ENCODE results near the gene SLC1A2.

The SLC1A2 gene

GRCh38 chr11:35376118-35376510, 43.2 kb downstream of the SLC1A2 start:
- no peak for DNase-seq (ENCODE audit: low read depth)

GRCh38 chr11:35375332-35376117, 43.8 kb downstream of the SLC1A2 start:
- DNase-seq (ENCODE audit: low read depth) = no peak

GRCh38 chr11:35373284-35373933, 45.9 kb downstream of the SLC1A2 start:
- DNase-seq (ENCODE audit: low read depth) = no peak

- no peak for DNase-seq (ENCODE audit: low read depth)
These were observed 46.6 kb downstream of the SLC1A2 start for GRCh38 chr11:35372565-35373283.

GRCh38 chr11:35367491-35367890, 51.9 kb downstream of the SLC1A2 start:
- DNase-seq (ENCODE audit: low read depth) = no peak

GRCh38 chr11:35366798-35367197, 52.6 kb downstream of the SLC1A2 start:
- no peak for DNase-seq (ENCODE audit: low read depth)

GRCh38 chr11:35365961-35366360, 53.4 kb downstream of the SLC1A2 start:
- no peak for DNase-seq (ENCODE audit: low read depth)

- no peak for DNase-seq (ENCODE audit: low read depth)
These were observed 54.0 kb downstream of the SLC1A2 start for GRCh38 chr11:35365395-35365794.

- no peak for DNase-seq (ENCODE audit: low read depth)
These were observed 55.2 kb downstream of the SLC1A2 start for GRCh38 chr11:35363854-35364780.

GRCh38 chr11:35363246-35363801, 56.0 kb downstream of the SLC1A2 start:
- no peak for DNase-seq (ENCODE audit: low read depth)

GRCh38 chr11:35362521-35362980, 56.8 kb downstream of the SLC1A2 start:
- no peak for DNase-seq (ENCODE audit: low read depth)

GRCh38 chr11:35360055-35360530, 59.3 kb downstream of the SLC1A2 start:
- no peak for DNase-seq (ENCODE audit: low read depth)

GRCh38 chr11:35359321-35360054, 59.9 kb downstream of the SLC1A2 start:
- DNase-seq (ENCODE audit: low read depth) = no peak

- DNase-seq (ENCODE audit: low read depth) = no peak
These were observed 61.0 kb downstream of the SLC1A2 start for GRCh38 chr11:35358391-35358790.

- no peak for DNase-seq (ENCODE audit: low read depth)
These were observed 61.4 kb downstream of the SLC1A2 start for GRCh38 chr11:35357923-35358322.

GRCh38 chr11:35355102-35355749, 64.1 kb downstream of the SLC1A2 start:
- no peak for DNase-seq (ENCODE audit: low read depth)

- DNase-seq (ENCODE audit: low read depth) = no peak
These were observed 64.7 kb downstream of the SLC1A2 start for GRCh38 chr11:35354644-35355043.

- DNase-seq (ENCODE audit: low read depth) = no peak
These were observed 67.1 kb downstream of the SLC1A2 start for GRCh38 chr11:35352077-35352888.

- no peak for DNase-seq (ENCODE audit: low read depth)
These were observed 69.5 kb downstream of the SLC1A2 start for GRCh38 chr11:35349897-35350296.

All from stimulated activated CD8-positive, alpha-beta memory T cell treated with anti-CD3 and anti-CD28 coated beads, Interleukin-7, amount 100 ng/mL, for 24 hours (primary cell).